ENCODE measurements around the gene SLC35A5. TPM values are rescaled to one million over a fixed set of nuclear protein-coding genes. Genes with fewer than 3 reads are reported as not detected.

SLC35A5 gene
- total RNA-seq, 4 donors from 2014 or later, result 9.9 to 57.1 (median 31.0) TPM

- no peak overlapping the region for H3K27ac ChIP-seq
- no peak overlapping the region for H3K4me3 ChIP-seq
- no peak for DNase-seq
- H3K27me3 ChIP-seq, result no peaks in the 10 kb centered on the region
- TF ChIP-seq POLR2A (IDR thresholded peaks at IDR 0.05), result no peak
- TF ChIP-seq, protein P1, sequence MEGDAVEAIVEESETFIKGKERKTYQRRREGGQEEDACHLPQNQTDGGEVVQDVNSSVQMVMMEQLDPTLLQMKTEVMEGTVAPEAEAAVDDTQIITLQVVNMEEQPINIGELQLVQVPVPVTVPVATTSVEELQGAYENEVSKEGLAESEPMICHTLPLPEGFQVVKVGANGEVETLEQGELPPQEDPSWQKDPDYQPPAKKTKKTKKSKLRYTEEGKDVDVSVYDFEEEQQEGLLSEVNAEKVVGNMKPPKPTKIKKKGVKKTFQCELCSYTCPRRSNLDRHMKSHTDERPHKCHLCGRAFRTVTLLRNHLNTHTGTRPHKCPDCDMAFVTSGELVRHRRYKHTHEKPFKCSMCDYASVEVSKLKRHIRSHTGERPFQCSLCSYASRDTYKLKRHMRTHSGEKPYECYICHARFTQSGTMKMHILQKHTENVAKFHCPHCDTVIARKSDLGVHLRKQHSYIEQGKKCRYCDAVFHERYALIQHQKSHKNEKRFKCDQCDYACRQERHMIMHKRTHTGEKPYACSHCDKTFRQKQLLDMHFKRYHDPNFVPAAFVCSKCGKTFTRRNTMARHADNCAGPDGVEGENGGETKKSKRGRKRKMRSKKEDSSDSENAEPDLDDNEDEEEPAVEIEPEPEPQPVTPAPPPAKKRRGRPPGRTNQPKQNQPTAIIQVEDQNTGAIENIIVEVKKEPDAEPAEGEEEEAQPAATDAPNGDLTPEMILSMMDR (IDR thresholded peaks at IDR 0.05), result no peak
- H3K36me3 ChIP-seq, result no peaks in the 10 kb centered on the region
- H3K9me3 ChIP-seq, result no peaks in the 10 kb centered on the region
- H3K4me1 ChIP-seq, result no peaks in the 10 kb centered on the region
Measured at GRCh38 chr3:112623717-112624116, 61.9 kb downstream of the SLC35A5 start.

DNA sequence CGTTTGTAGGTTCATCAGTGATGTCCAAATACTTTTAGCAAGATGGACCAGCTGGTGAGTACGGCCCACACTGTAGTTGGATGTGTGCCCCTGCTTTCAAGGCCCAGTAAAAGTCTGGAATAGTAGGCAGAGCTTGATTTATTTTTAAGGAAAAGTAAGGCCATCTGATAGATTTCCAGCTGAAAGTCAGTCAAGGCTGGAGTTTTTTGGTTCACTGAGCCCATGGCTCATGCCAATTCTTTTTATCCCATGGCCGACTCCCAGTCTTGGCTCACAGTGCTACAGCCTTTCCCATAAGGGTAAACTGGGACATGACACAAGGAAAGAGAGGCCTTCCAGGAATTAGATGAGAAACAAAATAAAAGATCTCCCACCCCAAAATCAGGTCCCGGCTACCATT lies 65.6 kb downstream of the SLC35A5 start:
- Histone ChIP-seq H3K9me3 (no peaks in the 10 kb centered on the region), H3K27ac (no peak overlapping the region), H3K4me1 (no peaks in the 10 kb centered on the region), H3K4me3 (no peak overlapping the region), H3K36me3 (no peaks in the 10 kb centered on the region), H3K27me3 (no peaks in the 10 kb centered on the region)
- DNase-seq, result no peak
- TF ChIP-seq, protein P1 (IDR thresholded peaks at IDR 0.05), result no peak
- no peak for TF ChIP-seq POLR2A (IDR thresholded peaks at IDR 0.05)

DNA sequence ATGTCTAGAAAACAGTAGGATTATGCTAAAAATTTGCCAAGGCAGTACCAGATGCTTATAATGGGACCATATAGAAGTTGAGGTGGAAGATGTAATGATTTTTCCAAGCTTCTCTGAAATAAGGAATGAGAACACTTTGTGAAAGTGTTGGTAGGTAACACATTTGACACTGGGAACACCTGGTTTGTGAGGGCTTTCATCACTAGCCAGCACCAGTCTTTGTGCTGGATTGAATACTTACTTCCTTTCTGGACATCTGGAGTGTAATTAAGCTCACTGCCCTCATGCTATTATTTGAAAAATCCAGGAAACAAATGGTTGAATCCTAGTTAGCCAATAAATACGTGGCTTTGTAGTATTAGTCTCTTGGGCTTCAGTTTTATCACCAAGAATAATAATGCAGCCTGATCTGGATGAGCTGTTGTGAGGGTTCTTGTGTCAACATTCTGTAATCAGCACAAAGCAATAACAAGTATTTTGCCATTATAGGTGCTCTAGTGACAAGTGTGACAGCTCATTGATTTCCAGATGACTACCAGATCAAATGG lies 66.1 kb downstream of the SLC35A5 start:
- Histone ChIP-seq H3K27me3 (no peaks in the 10 kb centered on the region), H3K9me3 (no peaks in the 10 kb centered on the region), H3K36me3 (no peaks in the 10 kb centered on the region), H3K4me3 (no peak overlapping the region), H3K4me1 (no peaks in the 10 kb centered on the region), H3K27ac (no peak overlapping the region)
- TF ChIP-seq POLR2A (IDR thresholded peaks at IDR 0.05), result no peak
- TF ChIP-seq, protein P1 (IDR thresholded peaks at IDR 0.05), result no peak
- no peak for DNase-seq

DNA sequence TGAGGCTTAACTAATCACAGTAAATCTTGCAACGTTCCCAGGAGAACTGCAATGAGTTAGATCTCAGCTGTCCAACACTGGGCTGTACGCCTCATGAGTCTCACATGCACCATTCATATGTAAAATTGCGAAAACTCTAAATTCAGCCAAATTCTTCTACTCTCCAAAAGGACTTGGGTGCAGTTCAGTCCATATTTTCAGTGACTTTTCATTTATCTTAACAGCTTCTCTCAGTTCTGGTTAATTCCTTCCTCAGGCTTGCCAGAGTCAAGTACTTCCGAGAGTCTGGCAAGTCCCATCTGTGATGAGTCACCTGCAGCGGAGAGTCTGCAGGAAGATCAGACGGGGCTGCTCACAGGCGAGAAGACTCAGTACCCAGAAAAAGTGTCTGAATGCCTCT lies 67.6 kb downstream of the SLC35A5 start:
- Histone ChIP-seq H3K27ac (peak overlapping the region in 1 of 4 donors; percentile 9), H3K36me3 (no peaks in the 10 kb centered on the region), H3K4me3 (no peak overlapping the region), H3K27me3 (no peaks in the 10 kb centered on the region), H3K4me1 (no peaks in the 10 kb centered on the region), H3K9me3 (no peaks in the 10 kb centered on the region)
- TF ChIP-seq, protein P1 (IDR thresholded peaks at IDR 0.05), result no peak
- TF ChIP-seq POLR2A (IDR thresholded peaks at IDR 0.05), result no peak
- DNase-seq, result peak in 1 of 3 donors; percentile 64

- no peaks in the 10 kb centered on the region for H3K9me3 ChIP-seq
- no peak for DNase-seq
- no peak overlapping the region for H3K27ac ChIP-seq
- no peaks in the 10 kb centered on the region for H3K4me1 ChIP-seq
- H3K36me3 ChIP-seq, result no peaks in the 10 kb centered on the region
- H3K27me3 ChIP-seq, result no peaks in the 10 kb centered on the region
- TF ChIP-seq, protein P1 (IDR thresholded peaks at IDR 0.05), result no peak
- TF ChIP-seq POLR2A (IDR thresholded peaks at IDR 0.05), result no peak
- no peak overlapping the region for H3K4me3 ChIP-seq
Measured at GRCh38 chr3:112631257-112631656, 69.4 kb downstream of the SLC35A5 start.

DNA sequence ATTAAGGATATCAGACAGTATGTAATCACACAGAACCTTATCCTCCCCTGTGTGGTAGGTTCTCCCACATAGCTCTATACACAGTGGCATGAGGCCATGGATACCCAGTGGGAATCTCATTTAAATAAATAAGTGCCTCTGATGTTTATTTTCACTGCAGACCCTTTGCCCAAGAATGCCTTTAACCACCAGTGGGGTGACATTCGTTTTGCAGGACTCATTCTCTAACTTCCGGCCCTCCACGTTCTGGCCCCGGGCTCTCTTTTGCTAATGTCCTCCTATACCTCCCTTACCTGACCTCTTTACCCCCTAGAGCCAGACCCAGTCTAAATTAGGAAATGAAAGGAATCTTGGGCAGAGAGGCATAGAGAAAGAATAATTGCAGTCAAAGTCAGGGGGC lies 70.8 kb downstream of the SLC35A5 start:
- Histone ChIP-seq H3K36me3 (no peaks in the 10 kb centered on the region), H3K4me3 (no peak overlapping the region), H3K27ac (peak overlapping the region in 1 of 4 donors; percentile 16), H3K9me3 (no peaks in the 10 kb centered on the region), H3K27me3 (no peaks in the 10 kb centered on the region), H3K4me1 (no peaks in the 10 kb centered on the region)
- no peak for DNase-seq
- TF ChIP-seq, protein P1 (IDR thresholded peaks at IDR 0.05), result no peak
- no peak for TF ChIP-seq POLR2A (IDR thresholded peaks at IDR 0.05)

Measured in Peyer's patch (tissue), 4 donors.